Sigmoid colon (tissue), 7 donors: Measurements from ENCODE around the gene OPCML. TPM values are rescaled to one million over a fixed set of nuclear protein-coding genes. Genes with fewer than 3 reads are reported as not detected.

Source experiments
- DNase-seq: peaks from one replicate; pipeline ENCODE4 v3.0.0-alpha.2; 2019
- H3K27ac ChIP-seq, 4 donors: fragments of 200-600 bp; sonication (generic); one replicate each; pipeline ENCODE4 v1.5.1; 2016 to 2019; ENCODE audit warnings: mild to moderate bottlenecking in 1 of 4
- H3K27me3 ChIP-seq, 3 donors: fragments of 200-600 bp; sonication (generic); one replicate each; pipeline ENCODE4 v1.5.1; 2019; ENCODE audit warnings: mild to moderate bottlenecking in 1 of 3
- H3K36me3 ChIP-seq, 4 donors: fragments of 200-600 bp; sonication (generic); one replicate each; pipeline ENCODE4 v1.5.1; 2016 to 2019
- H3K4me1 ChIP-seq, 4 donors: fragments of 200-600 bp; sonication (generic); one replicate each; pipeline ENCODE4 v1.5.1; 2017 to 2019
- H3K4me3 ChIP-seq, 4 donors: fragments of 200-600 bp; sonication (generic); one replicate each; pipeline ENCODE4 v1.5.1; 2017 to 2019; ENCODE audit warnings: mild to moderate bottlenecking in 2 of 4, moderate library complexity in 1 of 4
- H3K9me3 ChIP-seq, 4 donors: fragments of 200-600 bp in 3 of 4; sonication (generic) in 3 of 4; one replicate each; pipeline versions ENCODE4 v1.5.1 to v1.6.1; 2013 to 2019
- EP300 ChIP-seq, 4 donors: sonication (generic); formaldehyde crosslinking; IDR thresholded peaks; one replicate each; pipeline ENCODE4 v1.6.1; 2017; ENCODE audit warnings: antibody characterized with exemption in 4 of 4
- POLR2A ChIP-seq, 2 donors: fragments of 450-650 bp; IDR thresholded peaks; one replicate each; pipeline ENCODE4 v1.6.1; 2016; ENCODE audit warnings: antibody characterized with exemption in 2 of 2, mild to moderate bottlenecking in 2 of 2, moderate library complexity in 2 of 2
- POLR2AphosphoS5 ChIP-seq, 4 donors: sonication (generic); formaldehyde crosslinking; IDR thresholded peaks; one replicate each; pipeline ENCODE4 v1.6.1; 2017; ENCODE audit warnings: antibody characterized with exemption in 4 of 4
- WGBS, 2 donors: extraction: QIAGEN DNeasy Blood & Tissue Kit; methylation state at CpG; one replicate each; pipeline ENCODE4 v1.1.7; 2013; 5-methylcytosine and 5-hydroxymethylcytosine counted together
- intact Hi-C: fragments of 100-400 bp; cut with DNase I; formaldehyde crosslinking; loops from one replicate; pipeline ENCODE4 v1.15.1; 2023
- polyA plus RNA-seq, 3 donors: library from polyadenylated mRNA; stranded (reverse); fragments of 200-250 nt; gene quantifications; one replicate each; pipeline ENCODE4 v1.2.3, GENCODE V29; 2013
- total RNA-seq, 4 donors: library from RNA; depleted of rRNA; stranded (reverse); fragments of >200 nt; gene quantifications; one replicate each; pipeline ENCODE4 v1.1.0, GENCODE V29; 2016
- TF ChIP-seq, protein P1 (sequence below), 4 experiments: fragments of 450-650 bp in 3 of 4; fragments of 200-600 bp in 1 of 4; IDR thresholded peaks; one replicate each; pipeline ENCODE4 v1.5.1; 2016 to 2019; ENCODE audit warnings: antibody characterized with exemption in 4 of 4, mild to moderate bottlenecking in 3 of 4, moderate library complexity in 2 of 4
- donor health status: healthy with polysubstance abuse.
- donor health status: Bipolar disorder and iron deficiency.
- donor health status: healthy.

The OPCML gene
- total and polyA plus RNA-seq, 7 donors, result under 0.01 to 0.14 (median 0.03) TPM; not detected in 4

DNA sequence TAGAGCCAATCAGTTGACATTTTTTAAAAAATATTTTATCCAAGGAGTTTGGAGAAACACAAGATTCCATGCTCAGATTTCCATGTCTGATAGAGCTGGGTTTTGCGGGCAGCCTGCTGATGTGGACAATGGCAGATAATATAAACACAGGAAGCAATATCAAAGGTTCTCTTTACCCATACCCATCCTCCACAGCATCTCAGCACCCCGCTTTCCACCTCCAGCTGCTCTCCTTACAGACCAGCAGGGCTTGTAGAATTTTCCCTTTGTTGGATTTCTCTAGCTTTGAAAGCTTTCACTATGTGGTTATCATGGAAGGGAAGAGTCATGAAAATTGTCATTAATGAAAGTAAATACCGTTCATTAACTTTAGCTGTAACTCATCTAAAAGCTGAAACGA lies 746.4 kb downstream of the OPCML start:
- intact Hi-C loops, result no loop called here
- no peak for DNase-seq
- H3K4me3 ChIP-seq, result no peak overlapping the region
- no peaks in the 10 kb centered on the region for H3K27me3 ChIP-seq
- no peaks in the 10 kb centered on the region for H3K36me3 ChIP-seq
- no peak for TF ChIP-seq EP300 (IDR thresholded peaks at IDR 0.05)
- TF ChIP-seq, protein P1, sequence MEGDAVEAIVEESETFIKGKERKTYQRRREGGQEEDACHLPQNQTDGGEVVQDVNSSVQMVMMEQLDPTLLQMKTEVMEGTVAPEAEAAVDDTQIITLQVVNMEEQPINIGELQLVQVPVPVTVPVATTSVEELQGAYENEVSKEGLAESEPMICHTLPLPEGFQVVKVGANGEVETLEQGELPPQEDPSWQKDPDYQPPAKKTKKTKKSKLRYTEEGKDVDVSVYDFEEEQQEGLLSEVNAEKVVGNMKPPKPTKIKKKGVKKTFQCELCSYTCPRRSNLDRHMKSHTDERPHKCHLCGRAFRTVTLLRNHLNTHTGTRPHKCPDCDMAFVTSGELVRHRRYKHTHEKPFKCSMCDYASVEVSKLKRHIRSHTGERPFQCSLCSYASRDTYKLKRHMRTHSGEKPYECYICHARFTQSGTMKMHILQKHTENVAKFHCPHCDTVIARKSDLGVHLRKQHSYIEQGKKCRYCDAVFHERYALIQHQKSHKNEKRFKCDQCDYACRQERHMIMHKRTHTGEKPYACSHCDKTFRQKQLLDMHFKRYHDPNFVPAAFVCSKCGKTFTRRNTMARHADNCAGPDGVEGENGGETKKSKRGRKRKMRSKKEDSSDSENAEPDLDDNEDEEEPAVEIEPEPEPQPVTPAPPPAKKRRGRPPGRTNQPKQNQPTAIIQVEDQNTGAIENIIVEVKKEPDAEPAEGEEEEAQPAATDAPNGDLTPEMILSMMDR (IDR thresholded peaks at IDR 0.05), result no peak
- TF ChIP-seq POLR2AphosphoS5 (IDR thresholded peaks at IDR 0.05), result no peak
- TF ChIP-seq POLR2A (IDR thresholded peaks at IDR 0.05), result no peak
- H3K4me1 ChIP-seq, result no peaks in the 10 kb centered on the region
- no peak overlapping the region for H3K27ac ChIP-seq
- WGBS, 2 donors, result 44 to 47% methylated on average over 4 of the region's 4 CpGs
- H3K9me3 ChIP-seq, result no peaks in the 10 kb centered on the region

DNA sequence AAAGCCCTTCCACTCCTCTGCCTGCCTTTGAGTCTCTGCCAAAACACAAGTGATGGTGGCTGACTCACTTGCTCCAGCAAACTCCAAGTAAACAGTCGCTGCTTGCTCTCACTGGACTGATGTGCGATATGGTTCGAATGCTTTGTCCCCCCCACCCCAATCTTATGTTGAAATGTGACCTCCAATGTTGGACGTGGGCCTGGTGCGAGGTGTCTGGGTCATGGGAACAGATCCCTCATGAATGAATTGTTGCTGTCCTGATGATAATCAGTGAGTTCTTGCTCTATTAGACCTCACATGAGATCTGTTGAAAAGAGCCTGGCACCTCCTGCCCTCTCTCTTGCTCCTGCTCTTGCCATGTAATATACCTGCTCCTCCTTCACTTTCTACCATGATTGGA lies 747.9 kb downstream of the OPCML start:
- DNase-seq, result no peak
- intact Hi-C loops, result no loop called here
- TF ChIP-seq, protein P1 (IDR thresholded peaks at IDR 0.05), result no peak
- TF ChIP-seq EP300 (IDR thresholded peaks at IDR 0.05), result no peak
- TF ChIP-seq POLR2A (IDR thresholded peaks at IDR 0.05), result no peak
- TF ChIP-seq POLR2AphosphoS5 (IDR thresholded peaks at IDR 0.05), result no peak
- H3K27me3 ChIP-seq, result no peaks in the 10 kb centered on the region
- 83 to 87% methylated on average over 5 of the region's 5 CpGs for WGBS, 2 donors
- no peaks in the 10 kb centered on the region for H3K9me3 ChIP-seq
- no peaks in the 10 kb centered on the region for H3K4me1 ChIP-seq
- no peak overlapping the region for H3K4me3 ChIP-seq
- no peak overlapping the region for H3K27ac ChIP-seq
- H3K36me3 ChIP-seq, result no peaks in the 10 kb centered on the region

DNA sequence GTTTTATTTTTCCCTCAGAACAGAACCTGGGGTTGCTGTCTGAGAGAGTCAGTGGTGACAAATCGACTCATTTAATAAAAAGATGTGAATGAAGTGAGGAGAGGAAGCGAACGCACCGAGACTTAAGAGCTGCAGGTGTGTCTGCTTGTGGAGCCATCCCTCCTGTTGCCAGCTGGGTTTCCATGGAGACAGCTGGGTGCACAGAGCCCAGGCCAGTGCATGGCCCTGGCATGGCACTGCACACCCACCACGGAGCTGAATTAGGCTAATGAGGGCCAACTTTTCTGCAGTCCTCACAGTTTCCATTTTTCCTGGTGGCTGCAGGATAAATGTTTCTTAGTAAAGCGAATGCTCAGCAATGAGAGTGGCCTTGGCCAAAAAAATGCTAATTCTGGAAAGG lies 750.2 kb downstream of the OPCML start:
- no peak overlapping the region for H3K27ac ChIP-seq
- no peaks in the 10 kb centered on the region for H3K9me3 ChIP-seq
- H3K4me1 ChIP-seq, result peaks cover 0 to 10% (median 4%) of the 10 kb centered on the region in 4 donors
- intact Hi-C loops, result no loop called here
- no peak overlapping the region for H3K4me3 ChIP-seq
- no peaks in the 10 kb centered on the region for H3K36me3 ChIP-seq
- no peaks in the 10 kb centered on the region for H3K27me3 ChIP-seq
- TF ChIP-seq EP300 (IDR thresholded peaks at IDR 0.05) (no peak), POLR2AphosphoS5 (IDR thresholded peaks at IDR 0.05) (no peak), POLR2A (IDR thresholded peaks at IDR 0.05) (no peak)
- TF ChIP-seq, protein P1 (IDR thresholded peaks at IDR 0.05), result no peak
- WGBS, 2 donors, result 76 to 78% methylated on average over 6 of the region's 6 CpGs
- no peak for DNase-seq

DNA sequence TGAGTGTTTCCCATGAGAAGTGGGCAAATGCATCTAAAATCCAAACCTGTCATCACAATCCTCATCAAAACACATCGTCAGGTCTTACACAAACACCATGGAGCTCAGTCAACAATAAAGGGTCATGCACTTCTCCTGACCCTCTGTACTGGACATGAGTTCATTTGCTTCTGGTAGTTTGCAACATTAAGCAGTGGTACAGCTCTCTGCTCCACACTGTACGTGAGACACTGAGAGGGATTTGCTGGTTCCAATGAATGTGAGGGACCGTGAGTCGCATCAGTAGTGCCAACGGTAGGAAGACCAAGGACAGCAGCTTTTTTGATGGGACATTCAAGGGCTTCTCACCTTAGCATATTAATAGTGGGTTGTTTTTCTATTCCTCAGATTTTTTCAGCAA lies 752.3 kb downstream of the OPCML start:
- Histone ChIP-seq H3K36me3 (no peaks in the 10 kb centered on the region), H3K4me3 (no peak overlapping the region), H3K9me3 (no peaks in the 10 kb centered on the region), H3K27ac (no peak overlapping the region), H3K27me3 (no peaks in the 10 kb centered on the region), H3K4me1 (peaks cover 0 to 10% (median 4%) of the 10 kb centered on the region in 4 donors)
- no peak for TF ChIP-seq EP300 (IDR thresholded peaks at IDR 0.05)
- TF ChIP-seq, protein P1 (IDR thresholded peaks at IDR 0.05), result no peak
- no peak for TF ChIP-seq POLR2AphosphoS5 (IDR thresholded peaks at IDR 0.05)
- TF ChIP-seq POLR2A (IDR thresholded peaks at IDR 0.05), result no peak
- 69 to 70% methylated on average over 5 of the region's 5 CpGs for WGBS, 2 donors
- DNase-seq, result no peak
- intact Hi-C loops, result no loop called here

DNA sequence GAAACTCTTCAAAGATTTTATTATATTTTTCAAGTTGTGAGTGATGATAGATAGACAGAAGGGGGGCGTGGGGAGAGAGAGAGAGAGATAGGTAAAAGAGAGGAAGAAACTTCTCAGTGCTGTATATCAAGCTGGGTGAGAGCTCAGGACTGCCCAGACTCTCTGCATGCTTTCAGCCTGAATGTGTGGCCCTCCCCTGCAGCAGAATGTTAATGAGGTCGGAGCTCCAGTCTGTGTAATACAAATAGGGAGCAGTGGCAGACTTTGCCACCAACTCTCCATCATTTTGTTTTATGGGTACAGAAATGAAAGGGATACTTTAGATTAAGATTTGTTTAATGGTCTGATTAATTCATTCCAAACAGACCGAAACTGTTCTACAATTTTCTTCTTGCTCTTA lies 752.8 kb downstream of the OPCML start:
- H3K27ac ChIP-seq, result no peak overlapping the region
- 42 to 54% methylated on average over 2 to 3 of the region's 3 CpGs for WGBS, 2 donors
- peaks cover 0 to 10% (median 4%) of the 10 kb centered on the region in 4 donors for H3K4me1 ChIP-seq
- DNase-seq, result no peak
- H3K4me3 ChIP-seq, result no peak overlapping the region
- H3K36me3 ChIP-seq, result no peaks in the 10 kb centered on the region
- intact Hi-C loops, result no loop called here
- TF ChIP-seq EP300 (IDR thresholded peaks at IDR 0.05) (no peak), POLR2AphosphoS5 (IDR thresholded peaks at IDR 0.05) (no peak), POLR2A (IDR thresholded peaks at IDR 0.05) (no peak)
- TF ChIP-seq, protein P1 (IDR thresholded peaks at IDR 0.05), result no peak
- no peaks in the 10 kb centered on the region for H3K9me3 ChIP-seq
- H3K27me3 ChIP-seq, result no peaks in the 10 kb centered on the region
